ENCODE measurements around the gene RTL5.

DNA sequence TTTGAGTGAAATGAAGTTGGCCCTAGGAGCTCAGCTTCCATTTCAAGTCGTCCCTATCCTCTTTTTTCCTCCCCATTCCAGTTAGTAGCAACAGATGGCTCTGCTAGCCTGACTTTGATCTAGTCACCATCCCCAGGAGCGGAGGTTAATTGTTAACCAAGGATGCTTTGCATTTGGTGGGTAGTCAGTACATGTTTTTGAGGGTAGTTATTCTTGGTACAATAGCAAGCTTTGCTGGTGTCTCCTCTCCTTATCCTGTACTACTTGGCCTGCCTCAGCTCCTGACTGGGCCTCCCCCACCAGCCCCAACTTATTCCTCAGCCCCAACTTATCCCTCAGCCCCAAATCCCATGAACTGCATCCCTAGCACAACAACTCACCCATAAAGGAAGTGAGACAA, 14.8 kb upstream of the RTL5 start:
- TF ChIP-seq, protein P1, sequence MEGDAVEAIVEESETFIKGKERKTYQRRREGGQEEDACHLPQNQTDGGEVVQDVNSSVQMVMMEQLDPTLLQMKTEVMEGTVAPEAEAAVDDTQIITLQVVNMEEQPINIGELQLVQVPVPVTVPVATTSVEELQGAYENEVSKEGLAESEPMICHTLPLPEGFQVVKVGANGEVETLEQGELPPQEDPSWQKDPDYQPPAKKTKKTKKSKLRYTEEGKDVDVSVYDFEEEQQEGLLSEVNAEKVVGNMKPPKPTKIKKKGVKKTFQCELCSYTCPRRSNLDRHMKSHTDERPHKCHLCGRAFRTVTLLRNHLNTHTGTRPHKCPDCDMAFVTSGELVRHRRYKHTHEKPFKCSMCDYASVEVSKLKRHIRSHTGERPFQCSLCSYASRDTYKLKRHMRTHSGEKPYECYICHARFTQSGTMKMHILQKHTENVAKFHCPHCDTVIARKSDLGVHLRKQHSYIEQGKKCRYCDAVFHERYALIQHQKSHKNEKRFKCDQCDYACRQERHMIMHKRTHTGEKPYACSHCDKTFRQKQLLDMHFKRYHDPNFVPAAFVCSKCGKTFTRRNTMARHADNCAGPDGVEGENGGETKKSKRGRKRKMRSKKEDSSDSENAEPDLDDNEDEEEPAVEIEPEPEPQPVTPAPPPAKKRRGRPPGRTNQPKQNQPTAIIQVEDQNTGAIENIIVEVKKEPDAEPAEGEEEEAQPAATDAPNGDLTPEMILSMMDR (IDR thresholded peaks at IDR 0.05), result no peak
- TF ChIP-seq POLR2AphosphoS5 (IDR thresholded peaks at IDR 0.05; ENCODE audit: insufficient read depth in 1 of 2, low read depth in 1 of 2) (no peak), POLR2A (IDR thresholded peaks at IDR 0.05) (no peak)
